GM12878 (cell line): ENCODE data around the gene ADD1. TPM values are rescaled to one million over a fixed set of nuclear protein-coding genes. Genes with fewer than 3 reads are reported as not detected.

Experiments
- ATAC-seq: fragments of 200-7000 bp; cut with Tn5 transposase; 3 replicates; pipeline ENCODE4 v1.9.1; 2020; ENCODE audit warnings: mild to moderate bottlenecking, moderate library complexity
- BruUV-seq: library from RNA; stranded (reverse); fragments of 400-500 nt; replicated peaks from 2 replicates; lab custom pipeline; 2021; lab: Mats Ljungman, UMichigan
- CTCF ChIA-PET: fragments of 300-600 bp; sonication (Branson Sonifier 250); formaldehyde crosslinking; extraction: SDS; loops from one replicate; lab custom pipeline; 2021; ENCODE audit warnings: inconsistent platforms; lab: Yijun Ruan, JAX
- POLR2A ChIA-PET: fragments of 350-600 bp; formaldehyde crosslinking; extraction: SDS; loops from one replicate; lab custom pipeline; 2021; ENCODE audit warnings: inconsistent platforms; lab: Charles Lee
- RAD21 ChIA-PET: fragments of 300-600 bp; sonication (Branson Sonifier 250); formaldehyde crosslinking; loops from one replicate; lab custom pipeline; 2023; ENCODE audit warnings: antibody characterized with exemption; ENCODE audit not compliant: unreplicated experiment; lab: Charles Lee
- SMC1A ChIA-PET: fragments of 300-600 bp; sonication (Branson Sonifier 250); formaldehyde crosslinking; loops from one replicate; lab custom pipeline; 2023; ENCODE audit not compliant: unreplicated experiment, uncharacterized antibody; lab: Charles Lee
- DNase-seq: peaks from one replicate; pipeline ENCODE4 v3.0.0-alpha.2; 2011; ENCODE audit warnings: low read depth, low spot score
- FAIRE-seq: peaks from 3 replicates; lab custom pipeline; 2011; peaks lifted over from hg19 to GRCh38; lab: Jason Lieb, UNC
- H2AFZ ChIP-seq: 2 replicates; pipeline ENCODE4 v1.6.0; 2011; ENCODE audit warnings: low read depth, low read length, control low read depth; ENCODE audit not compliant: control insufficient read depth
- H3K27ac ChIP-seq: 2 replicates; pipeline ENCODE4 v1.5.1; 2011; ENCODE audit warnings: control low read depth; ENCODE audit not compliant: control insufficient read depth, insufficient read depth
- H3K27me3 ChIP-seq, 2 experiments: replicated peaks in 1 of 2; 2 replicates each; pipeline versions ENCODE4 v1.6.0 to v1.6.1; 2011; ENCODE audit warnings: low read length in 1 of 2; ENCODE audit not compliant: control insufficient read depth in 2 of 2, insufficient read depth in 2 of 2
- H3K36me3 ChIP-seq, 2 experiments: 2 replicates each; pipeline ENCODE4 v1.5.1; 2011; ENCODE audit warnings: low read length in 1 of 2; ENCODE audit not compliant: control insufficient read depth in 2 of 2, insufficient read depth in 2 of 2
- H3K4me1 ChIP-seq: 2 replicates; pipeline ENCODE4 v1.6.1; 2011; ENCODE audit warnings: mild to moderate bottlenecking, low read length, moderate library complexity, mixed read lengths; ENCODE audit not compliant: control insufficient read depth, insufficient read depth
- H3K4me2 ChIP-seq: 2 replicates; pipeline ENCODE4 v1.6.0; 2011; ENCODE audit warnings: control low read depth; ENCODE audit not compliant: control insufficient read depth, insufficient read depth
- H3K4me3 ChIP-seq: fragments of 200-600 bp; sonication (generic); 2 replicates; pipeline ENCODE4 v1.5.1; 2016
- H3K79me2 ChIP-seq: 2 replicates; pipeline ENCODE4 v1.6.0; 2011; ENCODE audit warnings: low read length; ENCODE audit not compliant: control insufficient read depth, insufficient read depth
- H3K9ac ChIP-seq: 2 replicates; pipeline ENCODE4 v1.8.0; 2011; ENCODE audit warnings: low read length, control low read depth, mixed read lengths; ENCODE audit not compliant: control insufficient read depth, insufficient read depth
- H3K9me3 ChIP-seq: replicated peaks from 3 replicates; pipeline ENCODE4 v1.5.1; 2011; ENCODE audit warnings: mild to moderate bottlenecking, low read length; ENCODE audit not compliant: control insufficient read depth, insufficient read depth
- H4K20me1 ChIP-seq: 2 replicates; pipeline ENCODE4 v1.6.0; 2011; ENCODE audit not compliant: control insufficient read depth, insufficient read depth
- PBX3 ChIP-seq: IDR thresholded peaks from 2 replicates; pipeline ENCODE4 v1.6.1; 2011; ENCODE audit warnings: mild to moderate bottlenecking, low read depth, low read length, moderate library complexity; ENCODE audit not compliant: insufficient replicate concordance
- YBX1 ChIP-seq: fragments of 450-650 bp; IDR thresholded peaks from 2 replicates; pipeline ENCODE4 v1.6.1; 2016; ENCODE audit warnings: antibody characterized with exemption
- WGBS: methylation state at CpG from one replicate; pipeline ENCODE4 v1.1.6; 2016; ENCODE audit warnings: low lambda C conversion rate; ENCODE audit not compliant: insufficient replicate concordance, insufficient coverage; ENCODE audit errors: missing lambda C conversion rate; 5-methylcytosine and 5-hydroxymethylcytosine counted together
- in situ Hi-C: fragments of 300-500 bp; cut with MboI; formaldehyde crosslinking; loops from 9 replicates; pipeline ENCODE4 v1.14.3; 2018; ENCODE audit warnings: mixed read lengths
- intact Hi-C: fragments of 100-400 bp; cut with micrococcal nuclease; formaldehyde crosslinking; loops from one replicate; pipeline ENCODE4 v1.14.2; 2022; ENCODE audit not compliant: unreplicated experiment
- polyA plus RNA-seq, 11 experiments: library from polyadenylated mRNA; depleted of rRNA in 4 of 11; unstranded in 6 of 11; stranded (reverse) in 5 of 11; fragments of >200 nt; fragmentation: Nextera tagmentation in 4 of 11; fragmentation: Illumina TruSeq in 1 of 11; extraction: Ambion mirVana in 4 of 11; extraction: Trizol in 1 of 11; gene quantifications; 1 replicate in 1 of 11; 2 replicates in 10 of 11; pipeline versions ENCODE4 v1.2.1 to v1.2.3, GENCODE V29; 2011 to 2016; ENCODE audit warnings: inconsistent platforms in 2 of 11, missing spikeins in 2 of 11, low read depth in 1 of 11
- total RNA-seq, 4 experiments: library from RNA; depleted of rRNA in 3 of 4; stranded (reverse); fragments of >200 nt in 3 of 4; fragmentation: Illumina TruSeq in 1 of 4; extraction: Trizol in 1 of 4; gene quantifications; 2 replicates each; pipeline versions ENCODE4 v1.2.1 to v1.2.3, GENCODE V29; 2013 to 2021
- TF ChIP-seq, protein P1 (sequence below): fragments of 450-650 bp; IDR thresholded peaks from 2 replicates; pipeline ENCODE4 v1.6.1; 2016; ENCODE audit warnings: mild to moderate bottlenecking

ADD1 gene
- total and polyA plus RNA-seq, 10 of the 15 experiments (the other 5 are each of a cell fraction or from before 2014, with no cell fraction given): 21.6 to 182 (median 105) TPM

DNA sequence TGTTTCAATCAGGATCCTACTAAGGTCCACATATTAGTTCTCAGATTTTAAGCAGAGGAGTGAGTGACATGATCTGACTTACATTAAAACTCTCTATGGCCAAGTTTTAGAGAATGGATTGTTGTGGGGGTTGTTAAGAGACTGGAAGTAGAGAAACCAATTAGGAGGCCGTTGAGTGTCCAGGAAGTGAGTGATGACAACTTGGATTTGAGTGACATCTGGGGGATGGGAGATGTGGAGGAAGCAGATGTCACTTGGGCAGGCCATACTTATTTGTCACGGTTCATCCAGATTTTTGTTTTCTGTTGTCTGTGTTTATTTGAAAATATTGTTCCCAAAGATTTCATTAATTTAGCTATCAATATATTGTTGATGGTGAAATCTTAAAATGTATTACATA, 28.3 kb downstream of the ADD1 start:
- ChIA-PET RAD21 (interaction anchor here (0.9 to 2.2 kb wide), 6 partner anchors 19 to 108 kb away, joined by 3 to 5 read pairs (median 3); no protein-coding TSS in a partner anchor), POLR2A (interaction anchor here (1.1 to 1.5 kb wide), 4 partner anchors 10 to 24 kb away, joined by 3 to 5 read pairs (median 4); no protein-coding TSS in a partner anchor)

More for the DNA sequence above, 28.3 kb downstream of the ADD1 start:
- Histone ChIP-seq H3K4me1 (no peaks in the 10 kb centered on the region), H3K79me2 (peaks cover 22% of the 10 kb centered on the region), H3K4me3 (no peak overlapping the region), H3K9ac (no peak overlapping the region), H3K27ac (no peak overlapping the region), H3K4me2 (no peak overlapping the region), H3K27me3 (no peaks in the 10 kb centered on the region), H2AFZ (no peak overlapping the region), H3K9me3 (no peaks in the 10 kb centered on the region), H3K36me3 (peaks cover under 1 to 6% of the 10 kb centered on the region in 2 experiments; a peak in 3 of 4 replicates), H4K20me1 (no peaks in the 10 kb centered on the region)
- intact Hi-C loops (no loop called here), in situ Hi-C loops (no loop called here)
- TF ChIP-seq YBX1 (no peak), PBX3 (peak; percentile 68)
- TF ChIP-seq, protein P1, sequence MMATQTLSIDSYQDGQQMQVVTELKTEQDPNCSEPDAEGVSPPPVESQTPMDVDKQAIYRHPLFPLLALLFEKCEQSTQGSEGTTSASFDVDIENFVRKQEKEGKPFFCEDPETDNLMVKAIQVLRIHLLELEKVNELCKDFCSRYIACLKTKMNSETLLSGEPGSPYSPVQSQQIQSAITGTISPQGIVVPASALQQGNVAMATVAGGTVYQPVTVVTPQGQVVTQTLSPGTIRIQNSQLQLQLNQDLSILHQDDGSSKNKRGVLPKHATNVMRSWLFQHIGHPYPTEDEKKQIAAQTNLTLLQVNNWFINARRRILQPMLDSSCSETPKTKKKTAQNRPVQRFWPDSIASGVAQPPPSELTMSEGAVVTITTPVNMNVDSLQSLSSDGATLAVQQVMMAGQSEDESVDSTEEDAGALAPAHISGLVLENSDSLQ: peak; percentile 87
- ChIA-PET CTCF (interaction anchor here (0.6 to 2.1 kb wide), 4 partner anchors 11 to 250 kb away, joined by 3 to 9 read pairs (median 4); no protein-coding TSS in a partner anchor), SMC1A (interaction anchor here (0.7 to 3.2 kb wide), 10 partner anchors 8 to 387 kb away, joined by 3 to 26 read pairs (median 4); no protein-coding TSS in a partner anchor)
- DNase-seq (no peak), FAIRE-seq (no peak), ATAC-seq (peak; percentile 53)
- no TSS peak for BruUV-seq
- WGBS: 47% methylated on average over 2 of the region's 2 CpGs
